A549 (cell line): ENCODE results near the gene MPC2.

Experiments used
- CTCF ChIP-seq: fragments of >200 bp; sonication (Bioruptor Twin); formaldehyde crosslinking; IDR thresholded peaks from 3 replicates; pipeline ENCODE4 v1.5.1; 2016
- MAX ChIP-seq: IDR thresholded peaks from 2 replicates; pipeline ENCODE4 v1.6.1; 2012
- PBX3 ChIP-seq: IDR thresholded peaks from 2 replicates; pipeline ENCODE4 v1.6.1; 2012
- POLR2A ChIP-seq: IDR thresholded peaks from 2 replicates; pipeline ENCODE4 v1.6.1; 2012; ENCODE audit warnings: mild to moderate bottlenecking, low read length

- TF ChIP-seq MAX (no peak), POLR2A (no peak), CTCF (no peak), PBX3 (no peak)
Measured at GRCh38 chr1:167871331-167871730, 65.5 kb downstream of the MPC2 start.
